HG03039 (cell line): ENCODE measurements around the gene TP53I11.

Experiments
- ATAC-seq: cut with Tn5 transposase; IDR thresholded peaks from one replicate; pipeline ENCODE4 v1.9.1; 2021; ENCODE audit warnings: mild to moderate bottlenecking, moderate library complexity; ENCODE audit not compliant: unreplicated experiment

TP53I11 gene

GRCh38 chr11:44941259-44942021 is 9.2 kb downstream of the TP53I11 start:
- ATAC-seq, result no peak

GRCh38 chr11:44940835-44941234 is 9.8 kb downstream of the TP53I11 start:
- ATAC-seq, result no peak

- ATAC-seq, result no peak
Measured at GRCh38 chr11:44940404-44940803, 10.3 kb downstream of the TP53I11 start.

GRCh38 chr11:44939673-44940395 is 10.8 kb downstream of the TP53I11 start:
- no peak for ATAC-seq

- ATAC-seq, result no peak
Measured at GRCh38 chr11:44938066-44938691, 12.5 kb downstream of the TP53I11 start.

- no peak for ATAC-seq
Measured at GRCh38 chr11:44936951-44937543, 13.6 kb downstream of the TP53I11 start.

- peak; percentile 59 for ATAC-seq
Measured at GRCh38 chr11:44936525-44936924, 14.2 kb downstream of the TP53I11 start.

- no peak for ATAC-seq
Measured at GRCh38 chr11:44934735-44935250, 15.9 kb downstream of the TP53I11 start.

- ATAC-seq, result no peak
Measured at GRCh38 chr11:44934110-44934509, 16.6 kb downstream of the TP53I11 start.

- ATAC-seq, result no peak
Measured at GRCh38 chr11:44931466-44931865, 19.2 kb downstream of the TP53I11 start.

GRCh38 chr11:44930588-44931302 is 19.9 kb downstream of the TP53I11 start:
- ATAC-seq, result no peak

GRCh38 chr11:44928816-44929215 is 21.9 kb downstream of the TP53I11 start:
- no peak for ATAC-seq

GRCh38 chr11:44928144-44928543 is 22.5 kb downstream of the TP53I11 start:
- no peak for ATAC-seq

GRCh38 chr11:44927174-44927661 is 23.5 kb downstream of the TP53I11 start:
- ATAC-seq, result no peak

GRCh38 chr11:44926036-44926435 is 24.6 kb downstream of the TP53I11 start:
- ATAC-seq, result no peak

- no peak for ATAC-seq
Measured at GRCh38 chr11:44923806-44924205, 26.9 kb downstream of the TP53I11 start.

- no peak for ATAC-seq
Measured at GRCh38 chr11:44923115-44923514, 27.6 kb downstream of the TP53I11 start.

GRCh38 chr11:44920451-44920850 is 30.2 kb downstream of the TP53I11 start:
- ATAC-seq, result no peak

- no peak for ATAC-seq
Measured at GRCh38 chr11:44917741-44918140, 32.9 kb downstream of the TP53I11 start.

GRCh38 chr11:44916801-44917385 is 33.8 kb downstream of the TP53I11 start:
- ATAC-seq, result no peak
